Upper lobe of left lung (tissue), 6 donors: ENCODE measurements around the gene FTO. TPM values are rescaled to one million over a fixed set of nuclear protein-coding genes. Genes with fewer than 3 reads are reported as not detected.
A peak's percentile ranks its signal among the peaks of the same experiment; 100 is the strongest.

Source experiments
- ATAC-seq, 2 donors: fragments of 200-7000 bp; cut with Tn5 transposase; one replicate each; pipeline ENCODE4 v1.9.1; 2022; ENCODE audit warnings: mild to moderate bottlenecking in 2 of 2, moderate library complexity in 2 of 2; ENCODE audit not compliant: low FRiP score in 2 of 2
- DNase-seq, 2 donors: peaks; one replicate each; pipeline ENCODE4 v3.0.0-alpha.2; 2019 to 2020
- H3K27ac ChIP-seq, 4 donors: fragments of 200-600 bp; sonication (generic); one replicate each; pipeline ENCODE4 v1.5.1; 2016 to 2019
- H3K27me3 ChIP-seq, 4 donors: fragments of 200-600 bp; sonication (generic); one replicate each; pipeline ENCODE4 v1.5.1; 2017 to 2019
- H3K36me3 ChIP-seq, 4 donors: fragments of 200-600 bp; sonication (generic); one replicate each; pipeline ENCODE4 v1.5.1; 2016 to 2019
- H3K4me1 ChIP-seq, 4 donors: fragments of 200-600 bp; sonication (generic); one replicate each; pipeline ENCODE4 v1.5.1; 2018 to 2019
- H3K4me3 ChIP-seq, 4 donors: fragments of 200-600 bp; sonication (generic); one replicate each; pipeline ENCODE4 v1.5.1; 2017 to 2019; ENCODE audit warnings: mild to moderate bottlenecking in 2 of 4, moderate library complexity in 1 of 4
- H3K9me3 ChIP-seq, 4 donors: fragments of 200-600 bp; sonication (generic); one replicate each; pipeline ENCODE4 v1.5.1; 2018 to 2019
- EP300 ChIP-seq, 4 donors: sonication (generic); formaldehyde crosslinking; IDR thresholded peaks; one replicate each; pipeline ENCODE4 v1.5.1; 2017; ENCODE audit warnings: antibody characterized with exemption in 4 of 4, control low read depth in 2 of 4
- POLR2A ChIP-seq, 4 donors: fragments of 450-650 bp; IDR thresholded peaks; one replicate each; pipeline ENCODE4 v1.5.1; 2016 to 2017; ENCODE audit warnings: antibody characterized with exemption in 4 of 4, mild to moderate bottlenecking in 2 of 4
- POLR2AphosphoS5 ChIP-seq, 2 donors: sonication (generic); formaldehyde crosslinking; IDR thresholded peaks; one replicate each; pipeline ENCODE4 v1.5.1; 2017; ENCODE audit warnings: antibody characterized with exemption in 2 of 2
- WGBS, 2 donors: methylation state at CpG; one replicate each; pipeline ENCODE4 v1.1.5; 2017 to 2018; 5-methylcytosine and 5-hydroxymethylcytosine counted together
- total RNA-seq, 6 donors: library from RNA; depleted of rRNA in 4 of 6; stranded (reverse); fragments of >200 nt in 4 of 6; gene quantifications; one replicate each; pipeline versions ENCODE4 v1.1.0 to v1.2.1, GENCODE V29; 2016 to 2021
- TF ChIP-seq, protein P1 (sequence below), 6 experiments: fragments of 450-650 bp in 4 of 6; fragments of 200-600 bp in 2 of 6; sonication (generic) in 2 of 6; IDR thresholded peaks; one replicate each; pipeline ENCODE4 v1.5.1; 2016 to 2019; ENCODE audit warnings: antibody characterized with exemption in 6 of 6
- donor health status: DM: no; HTN: no; CAD: no; lungs with moderate emphysema.
- donor health status: DM: no; HTN: yes; CAD: no; lungs with severe emphysema.

Gene FTO
- total RNA-seq, 6 donors from 2014 or later = 62.9 to 114 (median 75.4) TPM

GRCh38 chr16:54080524-54081008, 376.6 kb downstream of the FTO start:
- no peaks in the 10 kb centered on the region for H3K9me3 ChIP-seq
- 51 to 63% methylated on average over 7 of the region's 7 CpGs for WGBS, 2 donors
- H3K4me3 ChIP-seq = no peak overlapping the region
- no peaks in the 10 kb centered on the region for H3K4me1 ChIP-seq
- no peaks in the 10 kb centered on the region for H3K27me3 ChIP-seq
- ATAC-seq (peak; percentile 21 to 68), DNase-seq (peak in 1 of 2 donors; percentile 61)
- no peaks in the 10 kb centered on the region for H3K36me3 ChIP-seq
- no peak overlapping the region for H3K27ac ChIP-seq
- TF ChIP-seq, protein P1, sequence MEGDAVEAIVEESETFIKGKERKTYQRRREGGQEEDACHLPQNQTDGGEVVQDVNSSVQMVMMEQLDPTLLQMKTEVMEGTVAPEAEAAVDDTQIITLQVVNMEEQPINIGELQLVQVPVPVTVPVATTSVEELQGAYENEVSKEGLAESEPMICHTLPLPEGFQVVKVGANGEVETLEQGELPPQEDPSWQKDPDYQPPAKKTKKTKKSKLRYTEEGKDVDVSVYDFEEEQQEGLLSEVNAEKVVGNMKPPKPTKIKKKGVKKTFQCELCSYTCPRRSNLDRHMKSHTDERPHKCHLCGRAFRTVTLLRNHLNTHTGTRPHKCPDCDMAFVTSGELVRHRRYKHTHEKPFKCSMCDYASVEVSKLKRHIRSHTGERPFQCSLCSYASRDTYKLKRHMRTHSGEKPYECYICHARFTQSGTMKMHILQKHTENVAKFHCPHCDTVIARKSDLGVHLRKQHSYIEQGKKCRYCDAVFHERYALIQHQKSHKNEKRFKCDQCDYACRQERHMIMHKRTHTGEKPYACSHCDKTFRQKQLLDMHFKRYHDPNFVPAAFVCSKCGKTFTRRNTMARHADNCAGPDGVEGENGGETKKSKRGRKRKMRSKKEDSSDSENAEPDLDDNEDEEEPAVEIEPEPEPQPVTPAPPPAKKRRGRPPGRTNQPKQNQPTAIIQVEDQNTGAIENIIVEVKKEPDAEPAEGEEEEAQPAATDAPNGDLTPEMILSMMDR (IDR thresholded peaks at IDR 0.05) = no peak
- no peak for TF ChIP-seq EP300 (IDR thresholded peaks at IDR 0.05)
- no peak for TF ChIP-seq POLR2A (IDR thresholded peaks at IDR 0.05)
- TF ChIP-seq POLR2AphosphoS5 (IDR thresholded peaks at IDR 0.05) = no peak

DNA sequence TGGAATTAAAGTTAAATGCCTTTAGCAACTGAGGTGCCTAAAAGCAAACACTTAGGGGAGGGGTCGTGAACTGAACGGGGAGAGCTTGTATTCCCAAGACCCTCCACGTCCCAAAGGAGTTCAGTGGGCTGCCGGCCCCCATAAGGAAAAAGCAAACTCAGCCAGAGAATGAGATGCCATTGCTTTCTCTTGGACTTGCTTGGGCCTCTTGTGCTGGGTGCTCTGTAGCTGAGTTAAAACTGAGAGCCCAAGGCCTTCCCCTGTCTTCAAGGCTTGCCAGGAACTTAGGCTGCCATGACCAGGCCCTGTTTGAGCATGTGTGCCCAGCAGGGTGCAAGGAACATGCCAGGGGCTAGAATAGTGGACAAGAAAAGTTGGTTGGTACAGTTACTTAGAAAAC, 382.8 kb downstream of the FTO start:
- H3K27ac ChIP-seq = no peak overlapping the region
- DNase-seq (no peak), ATAC-seq (no peak)
- H3K27me3 ChIP-seq = no peaks in the 10 kb centered on the region
- no peaks in the 10 kb centered on the region for H3K9me3 ChIP-seq
- WGBS, 2 donors = 92 to 93% methylated on average over 4 of the region's 4 CpGs
- H3K36me3 ChIP-seq = no peaks in the 10 kb centered on the region
- TF ChIP-seq POLR2AphosphoS5 (IDR thresholded peaks at IDR 0.05) = no peak
- TF ChIP-seq, protein P1 (IDR thresholded peaks at IDR 0.05) = no peak
- TF ChIP-seq EP300 (IDR thresholded peaks at IDR 0.05) = no peak
- TF ChIP-seq POLR2A (IDR thresholded peaks at IDR 0.05) = no peak
- H3K4me1 ChIP-seq = no peaks in the 10 kb centered on the region
- no peak overlapping the region for H3K4me3 ChIP-seq

GRCh38 chr16:54090602-54091001, 386.6 kb downstream of the FTO start:
- ATAC-seq = no peak
- H3K27me3 ChIP-seq = no peaks in the 10 kb centered on the region
- TF ChIP-seq, protein P1 (IDR thresholded peaks at IDR 0.05) = no peak
- TF ChIP-seq POLR2AphosphoS5 (IDR thresholded peaks at IDR 0.05) (no peak), EP300 (IDR thresholded peaks at IDR 0.05) (no peak), POLR2A (IDR thresholded peaks at IDR 0.05) (no peak)

DNA sequence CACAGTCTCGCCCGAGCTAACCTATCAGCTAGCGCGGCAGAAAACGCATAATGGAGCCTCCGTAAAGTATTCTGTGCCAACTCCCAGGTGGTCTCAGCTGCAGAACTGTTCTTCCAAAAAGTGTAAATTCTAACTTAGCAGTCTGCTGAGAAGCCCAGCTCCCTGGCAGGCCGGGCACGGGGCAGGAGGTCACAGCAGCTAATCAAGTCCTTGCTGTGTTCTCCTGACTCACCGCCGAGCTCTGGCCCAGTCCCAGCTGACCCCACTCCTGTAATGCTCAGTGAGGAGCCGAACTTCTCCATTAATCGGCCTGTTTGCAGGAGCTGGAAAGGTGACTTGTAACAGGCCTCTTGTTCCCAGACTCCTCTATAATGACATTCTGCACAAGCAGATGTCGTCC, 389.3 kb downstream of the FTO start:
- no peaks in the 10 kb centered on the region for H3K9me3 ChIP-seq
- TF ChIP-seq, protein P1 (IDR thresholded peaks at IDR 0.05) = no peak
- H3K36me3 ChIP-seq = no peaks in the 10 kb centered on the region
- peak in 1 of 2 donors; percentile 54 for DNase-seq
- no peak overlapping the region for H3K27ac ChIP-seq
- no peaks in the 10 kb centered on the region for H3K27me3 ChIP-seq
- 94% methylated on average over 13 of the region's 13 CpGs for WGBS, 2 donors
- H3K4me1 ChIP-seq = no peaks in the 10 kb centered on the region
- no peak overlapping the region for H3K4me3 ChIP-seq
- no peak for ATAC-seq

More at GRCh38 chr16:54090602-54091001, 386.6 kb downstream of the FTO start:
- Histone ChIP-seq H3K9me3 (no peaks in the 10 kb centered on the region), H3K4me1 (no peaks in the 10 kb centered on the region), H3K36me3 (no peaks in the 10 kb centered on the region), H3K4me3 (no peak overlapping the region), H3K27ac (no peak overlapping the region)
- WGBS, 2 donors = 95 to 99% methylated on average over 6 of the region's 6 CpGs
- DNase-seq = no peak

DNA sequence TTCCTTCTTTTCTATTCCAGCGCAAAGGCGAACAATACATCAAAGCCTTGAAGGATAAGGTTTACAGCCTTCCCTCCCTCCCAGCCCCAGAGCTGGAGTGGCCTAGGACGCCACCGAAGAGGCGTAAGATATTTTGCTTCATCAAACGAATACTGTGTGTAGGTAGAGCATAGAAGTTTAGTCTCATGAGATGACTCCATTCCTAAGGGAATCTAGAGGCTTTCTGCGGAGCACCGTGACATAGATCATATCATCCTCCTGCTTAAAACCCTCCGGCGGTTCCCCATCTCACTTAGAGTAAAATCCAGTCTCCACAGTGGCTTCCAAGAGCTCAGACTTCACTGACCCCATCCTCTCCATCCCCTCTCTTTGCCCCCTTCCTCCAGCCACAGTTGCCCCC, 390.7 kb downstream of the FTO start:
- Histone ChIP-seq H3K4me1 (no peaks in the 10 kb centered on the region), H3K27ac (no peak overlapping the region), H3K4me3 (no peak overlapping the region), H3K27me3 (no peaks in the 10 kb centered on the region), H3K9me3 (no peaks in the 10 kb centered on the region), H3K36me3 (no peaks in the 10 kb centered on the region)
- DNase-seq = no peak
- TF ChIP-seq, protein P1 (IDR thresholded peaks at IDR 0.05) = no peak
- TF ChIP-seq EP300 (IDR thresholded peaks at IDR 0.05) = no peak
- TF ChIP-seq POLR2AphosphoS5 (IDR thresholded peaks at IDR 0.05) = no peak
- TF ChIP-seq POLR2A (IDR thresholded peaks at IDR 0.05) = no peak
- WGBS, 2 donors = 89 to 97% methylated on average over 10 of the region's 10 CpGs
- no peak for ATAC-seq
